ENCODE results near the gene C17orf50. TPM values are rescaled to one million over a fixed set of nuclear protein-coding genes. Genes with fewer than 3 reads are reported as not detected.

The C17orf50 gene
- total RNA-seq, 1 donor from 2014 or later, result not detected

Other genes with a start within 250 kb of the C17orf50 start
- gene SLFN12L, start 223.2 kb upstream of the C17orf50 start, total RNA-seq, result not detected in 3 replicates
- not detected in 3 replicates for gene SLFN14, start 200.1 kb upstream of the C17orf50 start, total RNA-seq
- 5.5 to 8.9 TPM (median 5.6 TPM) in 3 replicates for gene PEX12, start 182.3 kb upstream of the C17orf50 start, total RNA-seq
- 182 to 197 TPM (median 187 TPM) in 3 replicates for gene AP2B1, start 173.6 kb upstream of the C17orf50 start, total RNA-seq
- gene RASL10B, start 29.2 kb upstream of the C17orf50 start, total RNA-seq, result 8.4 to 21.3 TPM (median 19.1 TPM) in 3 replicates
- not detected in 3 replicates for gene GAS2L2, start 7.6 kb upstream of the C17orf50 start, total RNA-seq
- 5.1 to 8.6 TPM (median 7.9 TPM) in 3 replicates for gene MMP28, start 34.8 kb downstream of the C17orf50 start, total RNA-seq
- 123 to 168 TPM (median 135 TPM) in 3 replicates for gene TAF15, start 48.6 kb downstream of the C17orf50 start, total RNA-seq
- not detected in 3 replicates for gene HEATR9, start 108.0 kb downstream of the C17orf50 start, total RNA-seq
- gene CCL5, start 119.5 kb downstream of the C17orf50 start, total RNA-seq, result not detected in 3 replicates
- 0.35 TPM in 1 of 3 replicates, not detected in the others for gene RDM1, start 169.9 kb downstream of the C17orf50 start, total RNA-seq
- gene LYZL6, start 182.8 kb downstream of the C17orf50 start, total RNA-seq, result not detected in 3 replicates
- gene CCL16, start 220.6 kb downstream of the C17orf50 start, total RNA-seq, result not detected in 3 replicates
- gene CCL14, start 225.8 kb downstream of the C17orf50 start, total RNA-seq, result not detected in 3 replicates
- gene CCL15, start 240.7 kb downstream of the C17orf50 start, total RNA-seq, result not detected in 3 replicates

Data from chondrocyte (in vitro differentiated cells).